Neural cell (in vitro differentiated cells): ENCODE results near the gene AFDN. TPM values are rescaled to one million over a fixed set of nuclear protein-coding genes. Genes with fewer than 3 reads are reported as not detected.

Experiments
- H2AFZ ChIP-seq: fragments of 200-600, 300-800 bp; sonication (generic), shearing (Covaris generic); 2 replicates; pipeline ENCODE4 v1.6.0; 2014; ENCODE audit warnings: low read depth, mild to moderate bottlenecking, antibody characterized with exemption, low read length, moderate library complexity
- H3F3A ChIP-seq: fragments of 200-600 bp; shearing (Covaris generic); 2 replicates; pipeline ENCODE4 v1.6.1; 2016; ENCODE audit warnings: mild to moderate bottlenecking, moderate library complexity, mixed read lengths, antibody characterized with exemption, low read length; ENCODE audit not compliant: insufficient read depth, poor library complexity, severe bottlenecking
- H3K27ac ChIP-seq: fragments of 200-600, 300-800 bp; sonication (generic), shearing (Covaris generic); 2 replicates; pipeline ENCODE4 v1.5.1; 2014; ENCODE audit warnings: mild to moderate bottlenecking, low read length, moderate library complexity
- H3K27me3 ChIP-seq: fragments of 300-800, 200-600 bp; sonication (generic), shearing (Covaris generic); 2 replicates; pipeline ENCODE4 v1.6.0; 2014; ENCODE audit warnings: mild to moderate bottlenecking, low read depth, low read length, moderate library complexity; ENCODE audit not compliant: insufficient read depth
- H3K36me3 ChIP-seq: fragments of 300-800, 200-600 bp; sonication (generic), shearing (Covaris generic); 2 replicates; pipeline ENCODE4 v1.5.1; 2014; ENCODE audit warnings: mild to moderate bottlenecking, antibody characterized with exemption, low read length, moderate library complexity; ENCODE audit not compliant: insufficient read depth
- H3K4me2 ChIP-seq: fragments of 300-800, 200-600 bp; sonication (generic), shearing (Covaris generic); 2 replicates; pipeline ENCODE4 v1.6.0; 2014; ENCODE audit warnings: mild to moderate bottlenecking, low read length
- H3K4me3 ChIP-seq: fragments of 300-800, 200-600 bp; sonication (generic), shearing (Covaris generic); 2 replicates; pipeline ENCODE4 v1.5.1; 2014; ENCODE audit warnings: mild to moderate bottlenecking, low read length, moderate library complexity
- H3K79me2 ChIP-seq: fragments of 200-600 bp; shearing (Covaris generic); replicated peaks from 2 replicates; pipeline ENCODE4 v1.6.0; 2014; ENCODE audit warnings: mild to moderate bottlenecking, low read length, moderate library complexity; ENCODE audit not compliant: insufficient read depth
- H3K9ac ChIP-seq: fragments of 300-800, 200-600 bp; sonication (generic), shearing (Covaris generic); 2 replicates; pipeline ENCODE4 v1.6.1; 2016; ENCODE audit warnings: mild to moderate bottlenecking, low read length, mixed read lengths
- H3K9me2 ChIP-seq: fragments of 200-600 bp; shearing (Covaris generic); 2 replicates; pipeline ENCODE4 v1.6.1; 2016; ENCODE audit warnings: mild to moderate bottlenecking, low read length, mixed read lengths; ENCODE audit not compliant: insufficient read depth
- H3K9me3 ChIP-seq: fragments of 200-600, 300-800 bp; sonication (generic), shearing (Covaris generic); 2 replicates; pipeline ENCODE4 v1.6.1; 2016; ENCODE audit warnings: mild to moderate bottlenecking, mixed run types, low read length, moderate library complexity, mixed read lengths
- H4K20me1 ChIP-seq: fragments of 200-600 bp; shearing (Covaris generic); 2 replicates; pipeline ENCODE4 v1.6.1; 2016; ENCODE audit warnings: mild to moderate bottlenecking, mixed run types; ENCODE audit not compliant: insufficient read depth
- CTCF ChIP-seq: fragments of 450-650 bp; IDR thresholded peaks from 2 replicates; pipeline ENCODE4 v1.5.1; 2014; ENCODE audit warnings: antibody characterized with exemption, mild to moderate bottlenecking, moderate library complexity; ENCODE audit not compliant: poor library complexity, severe bottlenecking
- EP300 ChIP-seq: fragments of 450-650 bp; conservative IDR thresholded peaks from 2 replicates; pipeline ENCODE4 v1.6.1; 2014; ENCODE audit warnings: antibody characterized with exemption, mild to moderate bottlenecking, moderate library complexity; ENCODE audit not compliant: poor library complexity, severe bottlenecking
- EZH2 ChIP-seq: fragments of 200-600, 300-800 bp; shearing (Covaris generic), sonication (generic); IDR thresholded peaks from 2 replicates; pipeline ENCODE4 v1.6.1; 2014; ENCODE audit warnings: antibody characterized with exemption, low read length, borderline replicate concordance, mild to moderate bottlenecking; ENCODE audit not compliant: insufficient read depth, poor library complexity, severe bottlenecking
- MXI1 ChIP-seq: fragments of 450-650 bp; conservative IDR thresholded peaks from 2 replicates; pipeline ENCODE4 v1.6.1; 2014; ENCODE audit warnings: antibody characterized with exemption, mild to moderate bottlenecking; ENCODE audit not compliant: poor library complexity, severe bottlenecking
- POLR2AphosphoS5 ChIP-seq: IDR thresholded peaks from 2 replicates; pipeline ENCODE4 v1.6.1; 2012
- RAD21 ChIP-seq: fragments of 450-650 bp; conservative IDR thresholded peaks from 2 replicates; pipeline ENCODE4 v1.6.1; 2014; ENCODE audit warnings: antibody characterized with exemption, mild to moderate bottlenecking, moderate library complexity
- SMC3 ChIP-seq: fragments of 450-650 bp; conservative IDR thresholded peaks from 2 replicates; pipeline ENCODE4 v1.6.1; 2014; ENCODE audit warnings: antibody characterized with exemption, mild to moderate bottlenecking, moderate library complexity; ENCODE audit not compliant: poor library complexity
- TAF1 ChIP-seq: IDR thresholded peaks from 2 replicates; pipeline ENCODE4 v1.6.1; 2012; ENCODE audit warnings: low read depth
- polyA plus RNA-seq: library from polyadenylated mRNA; depleted of rRNA; stranded (reverse); fragments of >200 nt; gene quantifications from 2 replicates; pipeline ENCODE4 v1.2.3, GENCODE V29; 2014
- TF ChIP-seq, protein P1 (sequence below): IDR thresholded peaks from 2 replicates; pipeline ENCODE4 v1.6.1; 2012; ENCODE audit warnings: borderline replicate concordance

Gene AFDN
- polyA plus RNA-seq, 1 donor from 2014 or later, result 193 TPM

GRCh38 chr6:167970230-167970629 is 143.5 kb downstream of the AFDN start:
- H3K9me3 ChIP-seq, result no peaks in the 10 kb centered on the region
- no peak for TF ChIP-seq RAD21
- TF ChIP-seq TAF1, result no peak
- no peak for TF ChIP-seq EP300
- no peak for TF ChIP-seq SMC3
- no peak for TF ChIP-seq POLR2AphosphoS5
- TF ChIP-seq, protein P1, sequence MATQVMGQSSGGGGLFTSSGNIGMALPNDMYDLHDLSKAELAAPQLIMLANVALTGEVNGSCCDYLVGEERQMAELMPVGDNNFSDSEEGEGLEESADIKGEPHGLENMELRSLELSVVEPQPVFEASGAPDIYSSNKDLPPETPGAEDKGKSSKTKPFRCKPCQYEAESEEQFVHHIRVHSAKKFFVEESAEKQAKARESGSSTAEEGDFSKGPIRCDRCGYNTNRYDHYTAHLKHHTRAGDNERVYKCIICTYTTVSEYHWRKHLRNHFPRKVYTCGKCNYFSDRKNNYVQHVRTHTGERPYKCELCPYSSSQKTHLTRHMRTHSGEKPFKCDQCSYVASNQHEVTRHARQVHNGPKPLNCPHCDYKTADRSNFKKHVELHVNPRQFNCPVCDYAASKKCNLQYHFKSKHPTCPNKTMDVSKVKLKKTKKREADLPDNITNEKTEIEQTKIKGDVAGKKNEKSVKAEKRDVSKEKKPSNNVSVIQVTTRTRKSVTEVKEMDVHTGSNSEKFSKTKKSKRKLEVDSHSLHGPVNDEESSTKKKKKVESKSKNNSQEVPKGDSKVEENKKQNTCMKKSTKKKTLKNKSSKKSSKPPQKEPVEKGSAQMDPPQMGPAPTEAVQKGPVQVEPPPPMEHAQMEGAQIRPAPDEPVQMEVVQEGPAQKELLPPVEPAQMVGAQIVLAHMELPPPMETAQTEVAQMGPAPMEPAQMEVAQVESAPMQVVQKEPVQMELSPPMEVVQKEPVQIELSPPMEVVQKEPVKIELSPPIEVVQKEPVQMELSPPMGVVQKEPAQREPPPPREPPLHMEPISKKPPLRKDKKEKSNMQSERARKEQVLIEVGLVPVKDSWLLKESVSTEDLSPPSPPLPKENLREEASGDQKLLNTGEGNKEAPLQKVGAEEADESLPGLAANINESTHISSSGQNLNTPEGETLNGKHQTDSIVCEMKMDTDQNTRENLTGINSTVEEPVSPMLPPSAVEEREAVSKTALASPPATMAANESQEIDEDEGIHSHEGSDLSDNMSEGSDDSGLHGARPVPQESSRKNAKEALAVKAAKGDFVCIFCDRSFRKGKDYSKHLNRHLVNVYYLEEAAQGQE, result no peak
- no peak for TF ChIP-seq EZH2
- TF ChIP-seq MXI1, result no peak
- TF ChIP-seq CTCF, result no peak
- H3K4me3 ChIP-seq, result no peak overlapping the region
- no peak overlapping the region for H3K27ac ChIP-seq
- peaks cover 32% of the 10 kb centered on the region for H3K36me3 ChIP-seq
- no peaks in the 10 kb centered on the region for H4K20me1 ChIP-seq
- H3F3A ChIP-seq, result no peaks in the 10 kb centered on the region
- H2AFZ ChIP-seq, result no peak overlapping the region
- H3K9ac ChIP-seq, result no peak overlapping the region
- no peaks in the 10 kb centered on the region for H3K79me2 ChIP-seq
- no peak overlapping the region for H3K4me2 ChIP-seq
- H3K27me3 ChIP-seq, result no peaks in the 10 kb centered on the region
- no peaks in the 10 kb centered on the region for H3K9me2 ChIP-seq

DNA sequence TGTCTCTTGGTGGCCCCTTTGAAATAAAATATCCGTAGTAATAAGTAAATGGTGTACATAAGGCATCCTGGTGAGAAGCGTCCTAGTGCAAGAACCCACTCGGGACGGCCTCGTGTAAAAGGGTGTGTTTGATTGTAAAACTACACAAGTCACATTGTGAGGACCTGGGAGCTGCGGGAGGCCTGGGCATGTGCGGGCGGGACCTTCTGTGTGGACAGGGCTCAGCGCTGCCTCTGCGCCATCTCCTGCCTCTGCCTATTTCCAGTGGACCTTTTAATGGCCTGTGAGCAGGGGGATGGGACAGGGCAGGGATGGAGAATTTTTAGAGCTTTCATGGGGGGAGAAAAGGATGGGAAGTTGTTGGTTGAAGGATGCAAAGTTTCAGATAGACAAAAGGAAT is 145.5 kb downstream of the AFDN start:
- Histone ChIP-seq H4K20me1 (no peaks in the 10 kb centered on the region), H3F3A (no peaks in the 10 kb centered on the region), H2AFZ (no peak overlapping the region), H3K4me2 (no peak overlapping the region), H3K9ac (no peak overlapping the region), H3K27me3 (no peaks in the 10 kb centered on the region), H3K9me2 (no peaks in the 10 kb centered on the region), H3K79me2 (no peaks in the 10 kb centered on the region), H3K27ac (no peak overlapping the region), H3K9me3 (no peaks in the 10 kb centered on the region), H3K36me3 (peaks cover 20% of the 10 kb centered on the region), H3K4me3 (no peak overlapping the region)
- TF ChIP-seq, protein P1, result no peak
- TF ChIP-seq TAF1 (no peak), MXI1 (no peak), SMC3 (no peak), RAD21 (no peak), EP300 (no peak), EZH2 (no peak), CTCF (no peak)
